Measurements from ENCODE around the gene IGBP1.
A peak's percentile ranks its signal among the peaks of the same experiment; 100 is the strongest.
"Not testable (repeated sequence)": the region's sequence is repeated elsewhere in the genome, so short reads cannot be mapped to it uniquely, and the experiment has no call there.

IGBP1 gene

GRCh38 chrX:70168238-70169188 lies 35.3 kb downstream of the IGBP1 start:
- no peak for DNase-seq

GRCh38 chrX:70169281-70169680 lies 36.0 kb downstream of the IGBP1 start:
- DNase-seq = no peak

- no peak for DNase-seq
These were observed 38.4 kb downstream of the IGBP1 start for GRCh38 chrX:70171624-70172023.

GRCh38 chrX:70172221-70172620 lies 39.0 kb downstream of the IGBP1 start:
- no peak for DNase-seq

- no peak for DNase-seq
These were observed 39.7 kb downstream of the IGBP1 start for GRCh38 chrX:70172964-70173363.

DNA sequence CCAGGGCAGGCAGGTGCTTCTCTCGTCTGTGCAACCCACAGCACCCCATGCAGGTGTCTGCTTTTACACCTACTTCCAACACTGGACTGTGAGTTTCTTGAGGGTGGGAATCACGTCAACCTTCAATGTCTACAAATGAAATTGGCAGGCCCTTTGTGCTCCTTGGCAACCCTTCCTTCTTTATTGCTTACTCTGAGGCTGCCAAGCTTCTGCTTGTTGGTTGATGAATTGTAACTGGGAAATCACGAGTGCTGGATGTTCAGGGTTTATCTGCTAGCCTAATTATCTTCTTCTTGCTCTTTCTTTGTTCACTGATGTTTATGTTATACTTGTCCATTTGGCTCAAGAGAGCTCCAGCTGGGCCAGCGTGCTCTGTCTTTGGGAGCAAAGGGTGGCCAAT lies 41.5 kb downstream of the IGBP1 start:
- DNase-seq = no peak

GRCh38 chrX:70175338-70175737 lies 42.1 kb downstream of the IGBP1 start:
- no peak for DNase-seq

- peak; percentile 45 for DNase-seq
These were observed 43.8 kb downstream of the IGBP1 start, which contains the start of gene DGAT2L6 for GRCh38 chrX:70176938-70177533. Gene DGAT2L6 (plus strand): TSS chrX:70177483. CDS start chrX:70177583, 100 bp downstream.

DNA sequence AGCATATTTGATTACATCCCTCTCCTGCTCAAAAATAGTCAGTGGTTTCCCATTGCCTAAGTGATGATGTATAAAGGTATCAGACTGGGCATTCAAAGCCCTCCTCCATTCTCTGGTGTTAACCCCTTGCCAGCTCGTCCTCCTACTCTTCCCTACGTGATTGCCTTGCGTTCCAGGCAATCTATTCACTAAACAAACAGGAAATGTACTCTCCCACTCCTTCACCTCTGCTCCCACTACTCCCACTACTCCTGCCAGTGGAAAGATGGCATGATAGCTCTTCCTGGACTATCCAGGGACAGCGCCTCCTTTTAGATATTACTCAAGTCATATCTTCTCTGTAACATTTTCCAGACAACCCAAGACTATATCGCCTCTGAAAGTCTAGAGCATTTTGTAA lies 49.8 kb downstream of the IGBP1 start:
- no peak for DNase-seq

DNA sequence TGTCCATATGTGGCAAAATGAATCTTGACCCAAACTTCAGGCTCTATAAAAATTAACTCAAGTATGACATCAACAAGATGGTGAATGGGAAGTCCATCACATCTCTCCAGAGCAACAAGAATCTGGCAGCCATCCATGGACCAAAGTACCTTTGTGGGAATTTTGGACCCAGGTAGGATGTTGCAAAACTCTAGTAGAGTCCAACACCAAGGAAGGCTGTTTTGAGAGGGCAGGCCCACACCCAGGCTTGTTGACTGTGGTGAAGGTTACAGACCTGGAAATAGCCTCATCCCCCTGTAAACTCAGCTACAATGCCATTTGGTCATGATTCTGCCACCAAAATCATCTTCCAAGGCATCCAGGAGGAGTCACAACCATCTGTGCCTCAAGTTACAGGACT lies 57.0 kb downstream of the IGBP1 start:
- no peak for DNase-seq

GRCh38 chrX:70196961-70197720 lies 63.9 kb downstream of the IGBP1 start:
- DNase-seq = peak; percentile 79

- DNase-seq = no peak
These were observed 68.5 kb downstream of the IGBP1 start for GRCh38 chrX:70201732-70202131.

- no peak for DNase-seq
These were observed 75.2 kb downstream of the IGBP1 start for GRCh38 chrX:70208479-70208878.

DNA sequence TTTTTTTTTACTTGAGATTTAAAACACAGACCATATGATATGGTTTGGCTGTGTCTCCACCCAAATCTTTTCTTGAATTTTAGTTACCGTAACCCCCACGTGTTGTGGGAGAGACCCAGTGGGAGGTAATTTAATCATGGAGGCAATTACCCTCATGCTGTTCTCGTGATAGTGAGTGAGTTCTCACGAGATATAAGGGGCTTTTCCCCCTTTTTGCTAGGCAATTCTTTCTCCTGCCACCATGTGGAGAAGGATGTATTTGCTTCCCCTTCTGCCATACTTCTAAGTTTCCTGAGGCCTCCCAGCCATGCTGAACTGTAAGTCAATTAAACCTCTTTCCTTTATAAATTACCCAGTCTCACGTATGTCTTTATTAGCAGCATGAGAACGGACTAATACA lies 76.3 kb downstream of the IGBP1 start:
- not testable (repeated sequence) for DNase-seq
